Lower leg skin (tissue), 4 donors: ENCODE measurements around the gene SLC39A13. TPM values are rescaled to one million over a fixed set of nuclear protein-coding genes. Genes with fewer than 3 reads are reported as not detected.

Source experiments
- DNase-seq, 2 donors: peaks; one replicate each; pipeline ENCODE4 v3.0.0-alpha.2; 2019; ENCODE audit warnings: low spot score in 2 of 2
- H3K4me3 ChIP-seq: fragments of 200-600 bp; sonication (generic); 2 replicates; pipeline ENCODE4 v1.5.1; 2017; ENCODE audit warnings: mild to moderate bottlenecking, low read depth; ENCODE audit not compliant: poor library complexity, severe bottlenecking
- CTCF ChIP-seq, 3 donors: fragments of 450-650 bp; IDR thresholded peaks; one replicate each; pipeline ENCODE4 v1.5.1; 2016; ENCODE audit warnings: antibody characterized with exemption in 3 of 3, mild to moderate bottlenecking in 3 of 3, moderate library complexity in 2 of 3
- POLR2A ChIP-seq, 2 donors: fragments of 450-650 bp; IDR thresholded peaks; one replicate each; pipeline ENCODE4 v1.6.1; 2016 to 2017; ENCODE audit warnings: antibody characterized with exemption in 2 of 2, mild to moderate bottlenecking in 1 of 2, moderate library complexity in 1 of 2
- WGBS, 2 donors: methylation state at CpG; one replicate each; pipeline ENCODE4 v1.1.5; 2018; 5-methylcytosine and 5-hydroxymethylcytosine counted together
- intact Hi-C: fragments of 100-400 bp; cut with DNase I; formaldehyde crosslinking; loops from one replicate; pipeline ENCODE4 v1.15.0; 2023; ENCODE audit warnings: low total_unique reads
- total RNA-seq, 4 donors: library from RNA; depleted of rRNA; stranded (reverse); fragments of >200 nt; gene quantifications; one replicate each; pipeline ENCODE4 v1.1.0, GENCODE V29; 2016

Gene SLC39A13
- total RNA-seq, 4 donors from 2014 or later = 22.9 to 59.2 (median 46.4) TPM

GRCh38 chr11:47437218-47437745 is 28.9 kb downstream of the SLC39A13 start:
- no peak overlapping the region for H3K4me3 ChIP-seq
- intact Hi-C loops = no loop called here
- no peak for TF ChIP-seq POLR2A (IDR thresholded peaks at IDR 0.05)
- TF ChIP-seq CTCF (IDR thresholded peaks at IDR 0.05) = no peak
- 81 to 88% methylated on average over 11 of the region's 11 CpGs for WGBS, 2 donors
- DNase-seq = no peak

- no peak overlapping the region for H3K4me3 ChIP-seq
- TF ChIP-seq POLR2A (IDR thresholded peaks at IDR 0.05) = no peak
- TF ChIP-seq CTCF (IDR thresholded peaks at IDR 0.05) = no peak
- no peak for DNase-seq
- intact Hi-C loops = no loop called here
- 49 to 64% methylated on average over 15 to 16 of the region's 16 CpGs for WGBS, 2 donors
Observed at GRCh38 chr11:47437746-47438418, 29.5 kb downstream of the SLC39A13 start.

- no peak overlapping the region for H3K4me3 ChIP-seq
- WGBS, 2 donors = 91 to 96% methylated on average over 7 to 18 of the region's 18 CpGs
- no peak for DNase-seq
- no peak for TF ChIP-seq POLR2A (IDR thresholded peaks at IDR 0.05)
- no peak for TF ChIP-seq CTCF (IDR thresholded peaks at IDR 0.05)
- intact Hi-C loops = no loop called here
Observed at GRCh38 chr11:47438721-47439120, 30.3 kb downstream of the SLC39A13 start.

GRCh38 chr11:47440054-47440476 is 31.7 kb downstream of the SLC39A13 start:
- TF ChIP-seq CTCF (IDR thresholded peaks at IDR 0.05) (no peak), POLR2A (IDR thresholded peaks at IDR 0.05) (no peak)

GRCh38 chr11:47441421-47441820 is 33.0 kb downstream of the SLC39A13 start:
- WGBS, 2 donors = 84% methylated on average over 10 to 11 of the region's 12 CpGs
- no peak for DNase-seq
- no peak for TF ChIP-seq CTCF (IDR thresholded peaks at IDR 0.05)
- intact Hi-C loops = no loop called here
- no peak overlapping the region for H3K4me3 ChIP-seq

More at GRCh38 chr11:47440054-47440476, 31.7 kb downstream of the SLC39A13 start:
- intact Hi-C loops = no loop called here
- no peak for DNase-seq
- no peak overlapping the region for H3K4me3 ChIP-seq
- 38 to 79% methylated on average over 2 of the region's 2 CpGs for WGBS, 2 donors
